Stimulated activated CD4-positive, alpha-beta T cell treated with anti-CD3 and anti-CD28 coated beads, TNF-alpha, amount 100 ng/mL, for 4 hours (primary cell): Measurements from ENCODE around the gene TMEM178B.
"Not testable (repeated sequence)": the region's sequence is repeated elsewhere in the genome, so short reads cannot be mapped to it uniquely, and the experiment has no call there.

ENCODE experiments used
- DNase-seq, 3 experiments: peaks; one replicate each; pipeline ENCODE4 v3.0.0-alpha.2; 2020; ENCODE audit warnings: low read depth in 3 of 3

Gene TMEM178B

GRCh38 chr7:141074162-141074991 is 513 bp downstream of the TMEM178B start:
- DNase-seq, result no peak

GRCh38 chr7:141074997-141075396 is 1.1 kb downstream of the TMEM178B start:
- DNase-seq, result no peak

- no peak for DNase-seq
Measured at GRCh38 chr7:141076377-141076776, 2.5 kb downstream of the TMEM178B start.

- no peak for DNase-seq
Measured at GRCh38 chr7:141079219-141079618, 5.4 kb downstream of the TMEM178B start.

GRCh38 chr7:141089490-141089889 is 15.6 kb downstream of the TMEM178B start:
- DNase-seq, result not testable (repeated sequence)

- no peak for DNase-seq
Measured at GRCh38 chr7:141094336-141095070, 20.6 kb downstream of the TMEM178B start.

- no peak for DNase-seq
Measured at GRCh38 chr7:141097430-141097829, 23.6 kb downstream of the TMEM178B start.

GRCh38 chr7:141102436-141102835 is 28.6 kb downstream of the TMEM178B start:
- DNase-seq, result no peak

- no peak for DNase-seq
Measured at GRCh38 chr7:141103847-141104429, 30.1 kb downstream of the TMEM178B start.

GRCh38 chr7:141113131-141113530 is 39.3 kb downstream of the TMEM178B start:
- no peak for DNase-seq

GRCh38 chr7:141114029-141114664 is 40.3 kb downstream of the TMEM178B start:
- DNase-seq, result no peak

GRCh38 chr7:141115965-141116364 is 42.1 kb downstream of the TMEM178B start:
- DNase-seq, result no peak

GRCh38 chr7:141116661-141117060 is 42.8 kb downstream of the TMEM178B start:
- DNase-seq, result not testable (repeated sequence)

- no peak for DNase-seq
Measured at GRCh38 chr7:141118767-141119166, 44.9 kb downstream of the TMEM178B start.

GRCh38 chr7:141119187-141119586 is 45.3 kb downstream of the TMEM178B start:
- no peak for DNase-seq

GRCh38 chr7:141122736-141123135 is 48.9 kb downstream of the TMEM178B start:
- no peak for DNase-seq

GRCh38 chr7:141123522-141123921 is 49.7 kb downstream of the TMEM178B start:
- no peak for DNase-seq

- no peak for DNase-seq
Measured at GRCh38 chr7:141126107-141126506, 52.2 kb downstream of the TMEM178B start.

- no peak for DNase-seq
Measured at GRCh38 chr7:141128506-141128905, 54.6 kb downstream of the TMEM178B start.

- no peak for DNase-seq
Measured at GRCh38 chr7:141128931-141129330, 55.1 kb downstream of the TMEM178B start.

GRCh38 chr7:141132671-141133070 is 58.8 kb downstream of the TMEM178B start:
- DNase-seq, result no peak

GRCh38 chr7:141133646-141134045 is 59.8 kb downstream of the TMEM178B start:
- no peak for DNase-seq
